ENCODE data around the gene ZBTB49. TPM values are rescaled to one million over a fixed set of nuclear protein-coding genes. Genes with fewer than 3 reads are reported as not detected.

The ZBTB49 gene
- total RNA-seq, 1 donor from 2014 or later: 4.9 TPM

DNA sequence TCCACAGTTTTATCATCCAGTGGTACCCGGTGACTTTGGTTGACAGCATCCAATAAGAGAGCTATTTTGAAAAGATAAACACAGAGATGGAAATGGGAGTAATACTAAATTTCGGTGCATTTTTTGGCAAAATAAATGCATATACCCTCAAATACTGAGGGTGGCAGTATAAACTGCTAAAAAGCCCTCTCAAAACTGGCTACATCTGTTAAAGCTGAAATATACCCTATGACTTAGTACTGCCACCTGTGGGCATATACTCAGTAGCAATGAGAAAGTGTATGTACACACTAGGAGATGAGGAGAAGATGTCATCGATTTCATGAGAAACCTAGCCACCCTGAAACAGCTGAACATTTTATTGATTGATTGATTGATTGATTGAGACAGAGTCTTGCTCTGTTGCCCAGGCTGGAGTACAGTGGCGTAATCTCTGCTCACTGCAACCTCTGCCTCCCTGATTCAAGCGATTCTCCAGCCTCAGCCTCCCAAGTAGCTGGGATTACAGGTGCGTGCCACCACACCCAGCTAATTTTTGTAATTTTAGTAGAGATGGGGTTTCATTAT lies 29.8 kb upstream of the ZBTB49 start:
- intact Hi-C loops (cut with DNase I): no loop called here
- DNase-seq (no peak), ATAC-seq (peak; percentile 75 to 77)
- H3K4me1 ChIP-seq: no peaks in the 10 kb centered on the region
- no peaks in the 10 kb centered on the region for H3K36me3 ChIP-seq
- no peaks in the 10 kb centered on the region for H3K27me3 ChIP-seq (ENCODE audit: low read depth)
- TF ChIP-seq CTCF (IDR thresholded peaks at IDR 0.05): peak; percentile 27
- H3K27ac ChIP-seq: no peak overlapping the region
- no peaks in the 10 kb centered on the region for H3K9me3 ChIP-seq
- no peak overlapping the region for H3K4me3 ChIP-seq

GRCh38 chr4:4267981-4268380 lies 22.1 kb upstream of the ZBTB49 start:
- no peak for ATAC-seq
- peak overlapping the region; percentile 81 for H3K27ac ChIP-seq
- peaks cover 55% of the 10 kb centered on the region for H3K36me3 ChIP-seq
- peaks cover 5% of the 10 kb centered on the region for H3K4me1 ChIP-seq
- no peak overlapping the region for H3K4me3 ChIP-seq
- no peak for TF ChIP-seq CTCF (IDR thresholded peaks at IDR 0.05)
- H3K9me3 ChIP-seq: no peaks in the 10 kb centered on the region
- intact Hi-C loops (cut with DNase I): no loop called here
- no peaks in the 10 kb centered on the region for H3K27me3 ChIP-seq (ENCODE audit: low read depth)
- DNase-seq: no peak

DNA sequence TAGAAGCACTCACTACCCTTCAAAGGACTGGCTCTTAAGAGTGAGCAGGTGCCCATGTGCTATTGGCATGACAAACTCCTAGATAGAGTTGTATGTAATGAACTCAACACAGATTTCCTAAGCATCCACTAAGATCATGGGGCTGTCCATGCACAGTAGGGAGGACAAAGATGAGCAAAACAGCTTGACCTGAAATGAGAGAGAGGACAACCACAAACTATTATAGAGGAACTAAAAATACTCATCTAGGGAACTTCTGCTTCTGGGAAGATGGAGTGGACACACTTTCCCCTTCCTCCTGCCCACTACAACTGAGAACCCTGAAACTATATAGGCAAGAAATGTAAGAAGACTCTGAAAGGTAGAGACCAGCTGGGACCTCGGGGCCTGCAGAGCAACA lies 21.3 kb upstream of the ZBTB49 start:
- Histone ChIP-seq H3K27me3 (ENCODE audit: low read depth) (no peaks in the 10 kb centered on the region), H3K27ac (peak overlapping the region; percentile 81), H3K9me3 (no peaks in the 10 kb centered on the region), H3K4me1 (peaks cover 5% of the 10 kb centered on the region), H3K36me3 (peaks cover 63% of the 10 kb centered on the region), H3K4me3 (no peak overlapping the region)
- intact Hi-C loops (cut with DNase I): no loop called here
- no peak for TF ChIP-seq CTCF (IDR thresholded peaks at IDR 0.05)
- ATAC-seq (peak; percentile 74 to 78), DNase-seq (no peak)

GRCh38 chr4:4269331-4269731 lies 20.7 kb upstream of the ZBTB49 start:
- intact Hi-C loops (cut with DNase I): no loop called here
- H3K27ac ChIP-seq: peak overlapping the region; percentile 81

DNA sequence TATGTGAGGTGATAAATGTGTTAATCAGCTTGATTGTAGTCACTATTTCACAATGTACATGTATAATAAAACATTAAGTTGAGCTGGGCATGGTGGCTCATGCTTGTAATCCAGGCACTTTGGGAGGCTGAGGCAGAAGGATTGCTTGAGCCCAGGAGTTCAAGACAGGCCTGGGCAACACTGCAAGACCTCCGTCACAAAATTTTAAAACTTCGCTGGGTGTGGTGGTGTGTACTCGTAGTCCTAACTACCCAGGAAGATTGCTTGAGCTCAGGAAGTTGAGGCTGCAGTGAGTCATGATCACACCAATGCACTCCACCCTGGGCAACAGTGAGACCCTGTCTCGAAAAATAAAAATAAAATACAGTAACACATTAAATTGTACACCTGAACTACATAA lies 20.2 kb upstream of the ZBTB49 start:
- no peaks in the 10 kb centered on the region for H3K27me3 ChIP-seq (ENCODE audit: low read depth)
- no peak for DNase-seq
- intact Hi-C loops (cut with DNase I): no loop called here
- no peak for TF ChIP-seq CTCF (IDR thresholded peaks at IDR 0.05)
- H3K36me3 ChIP-seq: peaks cover 74% of the 10 kb centered on the region
- peaks cover 5% of the 10 kb centered on the region for H3K4me1 ChIP-seq
- no peak overlapping the region for H3K4me3 ChIP-seq
- H3K9me3 ChIP-seq: no peaks in the 10 kb centered on the region
- peak overlapping the region; percentile 81 for H3K27ac ChIP-seq
- peak; percentile 83 to 84 for ATAC-seq

More at GRCh38 chr4:4269331-4269731, 20.7 kb upstream of the ZBTB49 start:
- ATAC-seq: peak in 1 of 2 donors; percentile 29
- DNase-seq: no peak
- H3K36me3 ChIP-seq: peaks cover 68% of the 10 kb centered on the region
- H3K27me3 ChIP-seq (ENCODE audit: low read depth): no peaks in the 10 kb centered on the region
- H3K9me3 ChIP-seq: no peaks in the 10 kb centered on the region
- no peak overlapping the region for H3K4me3 ChIP-seq
- TF ChIP-seq CTCF (IDR thresholded peaks at IDR 0.05): no peak
- peaks cover 5% of the 10 kb centered on the region for H3K4me1 ChIP-seq

Measured in lower lobe of right lung (tissue), 2 donors.